Kidney tubule cell (primary cell): Measurements from ENCODE around the gene SLC24A4.

Experiments
- DNase-seq: peaks from one replicate; pipeline ENCODE4 v3.0.0-alpha.2; 2018; ENCODE audit warnings: low spot score

The SLC24A4 gene

GRCh38 chr14:92439537-92440344 is 116.8 kb downstream of the SLC24A4 start:
- DNase-seq = no peak

GRCh38 chr14:92440345-92441003 is 117.5 kb downstream of the SLC24A4 start:
- no peak for DNase-seq

GRCh38 chr14:92441751-92442504 is 119.0 kb downstream of the SLC24A4 start:
- no peak for DNase-seq

- no peak for DNase-seq
Observed at GRCh38 chr14:92443167-92443566, 120.2 kb downstream of the SLC24A4 start.

GRCh38 chr14:92443741-92444140 is 120.8 kb downstream of the SLC24A4 start:
- DNase-seq = no peak

- DNase-seq = no peak
Observed at GRCh38 chr14:92446771-92447170, 123.8 kb downstream of the SLC24A4 start.

GRCh38 chr14:92447416-92448197 is 124.6 kb downstream of the SLC24A4 start:
- DNase-seq = no peak

- no peak for DNase-seq
Observed at GRCh38 chr14:92448786-92449185, 125.8 kb downstream of the SLC24A4 start.

GRCh38 chr14:92449404-92450181 is 126.6 kb downstream of the SLC24A4 start:
- no peak for DNase-seq

- no peak for DNase-seq
Observed at GRCh38 chr14:92450351-92451070, 127.5 kb downstream of the SLC24A4 start.

- no peak for DNase-seq
Observed at GRCh38 chr14:92451245-92451644, 128.3 kb downstream of the SLC24A4 start.

GRCh38 chr14:92451755-92452154 is 128.8 kb downstream of the SLC24A4 start:
- no peak for DNase-seq

- DNase-seq = no peak
Observed at GRCh38 chr14:92452471-92452870, 129.5 kb downstream of the SLC24A4 start.

- no peak for DNase-seq
Observed at GRCh38 chr14:92453691-92454090, 130.7 kb downstream of the SLC24A4 start.

- no peak for DNase-seq
Observed at GRCh38 chr14:92455231-92455630, 132.3 kb downstream of the SLC24A4 start.

GRCh38 chr14:92456215-92457015 is 133.4 kb downstream of the SLC24A4 start:
- peak; percentile 58 for DNase-seq

- DNase-seq = no peak
Observed at GRCh38 chr14:92457016-92457565, 134.1 kb downstream of the SLC24A4 start.

- DNase-seq = no peak
Observed at GRCh38 chr14:92458136-92459029, 135.4 kb downstream of the SLC24A4 start.
